ENCODE data around the gene TSPOAP1.
A peak's percentile ranks its signal among the peaks of the same experiment; 100 is the strongest.

The TSPOAP1 gene

DNA sequence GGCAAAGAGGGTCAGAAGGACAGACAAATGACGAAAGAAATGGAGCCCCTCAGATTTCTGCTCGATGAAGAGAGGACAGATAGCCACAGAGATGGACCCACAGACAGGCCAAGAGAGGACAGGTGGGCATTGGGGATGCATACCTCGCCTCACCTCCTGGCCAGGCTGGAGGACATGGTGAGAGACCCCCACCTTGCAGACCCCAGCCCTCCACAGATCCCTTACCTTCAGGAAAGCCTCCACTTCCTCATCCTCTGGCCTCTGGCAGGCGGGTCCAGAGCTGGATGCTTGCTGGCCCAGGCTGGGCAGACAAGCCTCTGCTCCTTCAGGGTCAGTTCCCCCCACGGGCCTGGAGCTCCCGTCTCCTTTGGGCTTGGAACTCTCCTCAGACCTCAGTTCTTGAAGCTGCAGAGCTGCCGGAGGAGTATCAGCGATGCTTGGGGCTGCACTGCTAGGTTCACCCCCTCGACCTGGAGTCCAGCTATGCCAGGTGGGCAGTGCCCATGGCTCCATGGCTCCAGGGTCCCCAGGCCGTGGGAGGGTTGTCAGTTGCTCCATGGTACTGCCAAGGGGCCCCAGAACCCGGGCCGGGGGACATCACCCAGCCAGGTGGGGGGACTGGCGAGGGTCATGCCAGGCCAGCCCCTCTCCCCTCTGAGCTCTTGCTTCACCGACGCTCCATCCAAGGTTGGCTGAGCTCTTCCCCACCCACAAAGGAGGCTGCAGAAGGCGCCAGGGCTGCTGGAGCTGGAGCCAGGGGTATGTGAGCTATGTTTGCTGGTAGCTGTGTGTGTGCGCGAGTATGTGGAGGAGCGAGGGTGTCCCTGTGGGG, 1.0 kb downstream of the TSPOAP1 start:
- peak in 1 of 2 experiments; percentile 40 for DNase-seq

DNA sequence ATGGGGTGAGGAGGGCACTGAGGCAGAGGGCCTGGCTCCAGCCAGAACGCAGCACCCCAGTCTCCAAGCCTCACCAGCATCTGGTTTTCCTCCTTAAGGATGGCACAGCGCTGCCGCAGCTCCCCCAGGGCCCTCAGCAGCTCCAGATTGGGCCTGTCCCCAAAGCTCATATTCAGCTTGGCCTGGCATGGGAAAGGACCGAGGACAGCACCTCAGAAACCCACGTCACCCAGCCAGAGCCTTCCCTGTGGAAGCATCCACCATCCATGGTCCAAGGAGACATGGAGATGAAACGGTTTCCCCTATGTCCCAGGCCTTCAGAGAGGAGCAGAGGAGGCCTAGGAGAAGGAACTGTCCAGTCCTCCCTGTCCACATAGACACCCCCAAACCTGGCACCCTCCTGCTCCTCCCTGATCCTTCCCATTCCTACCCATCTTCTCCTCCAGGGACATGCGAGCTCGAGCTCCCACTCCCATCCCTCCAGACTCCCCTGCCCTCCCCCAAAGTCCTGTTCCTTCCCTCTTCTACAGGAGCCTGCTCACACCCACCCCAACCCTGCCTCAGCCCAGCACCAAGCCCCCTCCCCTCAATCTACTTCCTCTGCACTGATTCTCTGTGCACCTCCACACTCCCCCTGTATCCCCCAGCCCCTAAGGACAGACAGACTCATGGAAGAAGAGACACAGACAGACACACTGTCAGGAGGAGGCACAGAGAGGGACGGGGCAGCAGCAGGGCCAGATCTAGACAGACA, 1.8 kb downstream of the TSPOAP1 start:
- DNase-seq, result no peak

DNA sequence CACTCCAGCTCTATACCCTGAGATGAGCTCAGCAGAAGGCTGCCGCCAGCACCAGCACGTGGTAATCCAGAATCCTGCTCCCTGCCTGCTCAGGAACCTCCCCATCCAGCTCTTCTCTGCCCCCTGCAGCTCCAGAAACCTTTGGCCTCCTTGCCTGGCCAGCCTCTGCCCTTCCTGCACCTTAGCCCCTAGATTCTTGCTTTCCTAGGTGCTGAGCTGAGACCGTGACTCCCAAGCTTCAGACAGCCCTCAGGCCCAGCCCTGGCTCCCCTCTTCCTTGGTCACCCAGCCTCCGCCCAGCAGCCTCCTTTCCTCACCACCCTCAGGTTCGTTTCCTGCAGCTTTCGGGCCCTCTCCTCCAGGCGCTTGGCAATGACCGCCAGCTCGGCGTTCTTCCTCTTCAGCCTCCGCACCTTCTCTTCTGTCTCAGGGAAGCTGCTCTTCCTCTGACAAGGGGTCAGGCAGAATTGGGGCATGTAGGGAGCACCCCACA, 2.6 kb downstream of the TSPOAP1 start:
- no peak for DNase-seq

DNA sequence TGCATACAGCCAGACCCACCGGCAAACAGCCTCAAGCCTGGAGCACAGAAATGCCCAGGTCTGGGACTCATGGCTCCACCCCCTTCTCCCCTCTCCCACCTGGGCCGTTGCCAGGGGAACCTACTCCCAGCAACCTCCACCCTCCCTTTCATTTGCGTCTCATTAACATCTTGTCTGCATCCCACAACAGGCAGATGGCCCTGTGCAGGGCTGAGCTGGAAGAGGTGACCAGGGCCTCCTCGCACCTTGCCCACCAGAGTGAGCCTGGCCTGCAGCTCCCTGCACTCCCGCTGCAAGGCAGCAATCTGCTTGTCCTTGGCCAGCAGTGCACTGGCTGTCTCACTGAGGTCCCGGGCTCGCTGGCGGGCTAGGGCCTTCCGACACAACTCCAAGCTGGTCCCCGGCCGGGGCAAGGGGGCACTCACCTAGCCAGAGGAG, 3.3 kb downstream of the TSPOAP1 start:
- no peak for DNase-seq

DNA sequence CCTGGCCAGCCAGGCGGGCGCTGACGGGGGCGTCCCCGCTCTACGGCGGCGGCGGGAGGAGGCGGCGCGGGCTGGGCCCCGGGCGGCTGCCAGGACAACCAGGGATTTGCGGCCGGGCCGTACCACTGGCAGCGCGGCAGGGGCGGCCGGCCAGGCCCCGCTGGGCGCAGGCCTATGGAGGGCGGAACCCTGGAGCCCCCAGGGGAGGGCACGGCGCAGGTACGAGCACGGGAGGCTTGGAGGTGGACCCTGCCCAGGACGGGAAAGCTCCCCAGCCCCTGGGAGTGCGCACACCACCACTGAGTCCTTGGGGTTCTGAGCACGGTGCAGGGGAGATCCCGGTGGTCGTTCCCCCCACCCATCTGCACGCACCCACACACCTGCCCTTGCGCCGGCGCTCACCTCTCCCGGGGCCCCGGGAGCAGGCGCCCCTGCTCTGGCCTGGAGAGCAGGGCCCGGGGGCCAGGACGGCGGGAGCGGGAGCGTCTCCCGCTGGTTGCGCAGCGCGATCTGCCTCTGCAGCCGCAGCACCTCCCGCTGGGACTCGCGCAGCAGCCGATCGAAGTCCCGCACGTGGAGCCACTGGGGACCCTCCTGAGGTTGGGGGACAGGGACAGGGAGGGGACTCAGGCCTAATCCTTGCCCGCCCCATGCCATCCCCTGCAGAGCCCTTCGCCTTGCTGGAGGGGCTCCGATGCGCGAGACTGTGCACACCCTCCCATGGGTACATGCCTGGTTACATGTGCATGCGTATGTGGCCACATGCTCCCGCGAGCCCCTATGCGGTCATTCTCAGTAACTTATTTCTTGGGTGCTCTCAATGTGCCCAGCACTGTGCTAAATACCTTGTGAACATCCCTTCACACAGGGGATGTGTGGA, 3.9 kb downstream of the TSPOAP1 start:
- DNase-seq, result no peak

DNA sequence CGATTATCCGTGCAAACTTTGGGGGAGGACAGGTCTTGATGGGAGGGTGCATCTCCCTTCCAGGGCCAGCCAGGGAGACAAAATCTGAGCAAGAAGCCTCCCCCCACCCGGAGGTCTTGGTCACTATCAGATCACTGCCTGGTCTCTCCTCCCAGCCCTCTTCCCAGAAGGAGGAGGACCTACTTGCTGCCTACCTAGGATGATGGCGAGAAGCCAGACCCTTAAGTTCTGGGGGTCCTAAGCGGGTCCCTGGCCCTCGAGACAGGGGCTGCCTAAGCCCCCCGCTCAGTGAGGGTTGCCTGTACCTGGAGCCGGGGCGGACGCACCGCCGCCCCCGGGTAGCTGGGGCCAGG, 4.6 kb downstream of the TSPOAP1 start:
- DNase-seq, result no peak

DNA sequence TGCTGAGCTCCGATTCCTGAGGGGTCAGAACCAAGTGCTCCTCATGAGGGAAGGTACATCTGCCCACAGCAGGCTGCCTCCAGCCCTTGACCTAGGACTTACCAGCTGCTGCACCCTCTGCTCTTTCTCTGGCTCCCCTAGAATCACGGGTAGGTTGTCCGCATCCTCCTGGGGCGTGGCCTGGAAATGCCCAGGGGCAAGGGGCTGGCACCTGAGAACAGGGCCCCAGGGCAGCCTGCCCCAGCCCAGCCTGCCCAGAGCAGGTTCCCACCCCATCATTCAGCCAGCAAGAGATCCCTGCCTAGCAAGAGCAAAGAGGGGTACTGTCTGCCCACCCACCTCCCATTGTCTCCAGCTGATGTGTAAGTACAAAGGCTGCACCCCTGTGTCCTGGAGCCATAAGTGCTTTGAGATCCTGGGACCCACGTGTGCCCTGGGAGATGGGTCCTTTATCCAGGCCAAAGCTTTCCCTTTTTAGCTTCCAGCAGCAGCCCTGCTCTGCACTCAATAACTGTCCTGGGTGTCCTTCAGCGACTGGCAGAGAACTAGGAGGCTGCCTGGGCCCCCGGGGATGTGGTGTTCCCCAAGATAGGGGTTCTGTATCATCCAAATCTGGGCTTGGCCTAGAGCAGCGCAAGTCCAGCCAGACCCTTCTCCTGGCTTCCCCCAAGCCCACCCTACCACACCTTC, 5.1 kb downstream of the TSPOAP1 start:
- no peak for DNase-seq

DNA sequence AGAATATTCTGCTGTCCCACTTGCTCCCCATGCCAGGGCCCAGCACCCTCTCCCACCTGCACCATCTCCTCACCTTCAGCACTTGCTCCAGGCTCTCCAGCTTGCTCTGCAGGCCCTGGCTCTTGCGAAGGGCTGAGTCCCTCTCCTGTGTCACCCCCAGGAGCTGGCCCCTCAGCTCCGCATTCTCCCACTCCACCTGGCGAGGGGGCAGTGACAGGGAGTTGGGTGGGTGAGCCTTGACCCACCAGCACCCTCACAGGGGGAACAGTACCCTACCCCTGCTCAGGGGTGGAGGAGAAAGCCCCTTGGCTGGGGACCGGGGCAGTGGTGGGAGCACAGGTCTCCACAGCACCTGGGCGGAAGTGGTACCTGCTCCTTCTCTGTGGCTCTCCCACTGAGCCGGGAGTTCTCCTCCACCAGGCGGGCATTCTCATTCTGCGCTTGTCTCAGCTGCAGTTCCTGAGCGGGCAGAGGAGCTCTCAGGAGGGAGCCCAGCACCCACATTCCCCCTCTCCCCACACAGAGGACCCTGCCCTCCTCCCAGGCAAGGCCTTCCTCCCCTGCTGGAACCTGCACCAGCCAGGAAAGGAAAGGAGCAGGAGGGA, 5.9 kb downstream of the TSPOAP1 start:
- DNase-seq, result no peak

DNA sequence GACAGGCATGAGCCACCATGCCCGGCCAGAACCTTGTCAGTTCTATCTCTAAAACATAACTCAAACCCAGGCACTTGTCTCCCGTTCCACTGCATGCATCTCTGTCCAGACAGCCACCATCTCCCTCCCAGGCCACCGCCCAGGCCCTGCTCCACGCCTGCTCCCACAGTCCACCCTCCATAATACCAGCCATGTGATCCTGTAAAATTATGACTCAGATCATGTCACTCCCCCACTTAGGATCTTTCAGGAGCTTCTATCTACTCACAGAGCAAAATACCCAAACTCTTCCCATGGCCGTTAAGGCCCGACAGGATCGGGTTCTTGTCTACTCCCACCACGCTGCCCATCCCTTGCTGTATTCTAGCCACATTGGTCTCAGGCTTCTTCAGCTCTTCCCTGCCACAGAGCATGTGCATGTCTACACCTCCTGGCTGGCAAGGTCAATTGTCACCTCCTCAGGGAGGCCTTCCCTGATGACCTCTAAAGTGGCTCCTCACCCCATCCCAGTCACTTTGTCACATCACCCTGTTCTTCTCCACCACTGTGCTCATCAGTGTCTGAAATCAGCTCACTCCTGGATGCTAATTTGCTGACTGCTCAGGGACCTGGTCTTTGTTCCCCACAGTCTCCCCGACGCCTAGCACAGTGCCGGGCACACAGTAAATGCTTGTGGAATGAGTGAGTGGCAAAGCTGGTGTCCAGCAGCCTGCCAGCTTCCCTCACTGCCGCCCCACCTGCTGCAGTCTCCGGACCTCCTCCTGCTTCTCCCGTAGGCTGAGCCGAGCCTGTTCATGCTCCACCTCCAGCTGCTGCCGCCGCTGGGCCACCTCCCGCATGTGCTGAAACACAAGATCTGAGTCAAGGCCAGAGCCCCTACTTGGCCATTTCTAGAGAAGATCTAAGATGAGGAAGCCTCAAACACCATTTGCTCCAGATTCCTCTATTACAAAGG, 6.7 kb downstream of the TSPOAP1 start:
- DNase-seq, result no peak

DNA sequence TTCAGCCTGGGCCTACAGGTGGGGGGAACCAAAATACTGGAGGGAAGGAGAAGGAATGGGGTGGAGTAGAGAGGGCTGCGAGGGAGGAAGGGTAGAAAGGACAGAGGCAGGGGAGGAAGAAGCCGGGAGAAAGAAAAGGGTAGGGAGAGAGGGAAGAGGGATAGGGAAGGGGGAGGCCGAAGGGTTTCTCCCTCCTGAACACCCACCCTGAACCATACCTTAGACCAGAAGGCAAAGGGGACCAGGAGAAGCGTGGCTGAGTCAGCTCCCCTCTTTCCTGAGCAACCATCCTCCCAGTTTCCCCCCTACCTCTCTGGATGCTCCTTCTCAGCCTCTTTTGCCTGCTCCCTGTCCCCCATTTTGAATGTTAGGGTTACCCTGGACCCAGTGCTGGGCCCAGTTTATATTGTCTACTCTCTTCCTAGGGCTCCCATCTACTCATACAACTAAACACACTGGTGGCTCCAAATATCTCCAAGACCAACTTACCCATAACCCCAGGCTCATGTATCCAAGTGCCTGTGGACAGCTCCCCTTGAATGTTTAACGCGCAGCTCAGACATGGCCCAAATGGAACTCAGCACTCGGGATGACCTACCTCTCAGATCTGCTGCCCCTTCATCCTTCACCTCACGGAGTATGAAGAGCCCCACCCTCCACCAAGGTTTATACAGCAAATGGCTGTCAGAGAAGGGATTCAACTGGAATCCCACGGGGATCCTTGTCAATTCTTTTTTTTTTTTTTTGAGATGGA, 7.8 kb downstream of the TSPOAP1 start:
- DNase-seq, result no peak

DNA sequence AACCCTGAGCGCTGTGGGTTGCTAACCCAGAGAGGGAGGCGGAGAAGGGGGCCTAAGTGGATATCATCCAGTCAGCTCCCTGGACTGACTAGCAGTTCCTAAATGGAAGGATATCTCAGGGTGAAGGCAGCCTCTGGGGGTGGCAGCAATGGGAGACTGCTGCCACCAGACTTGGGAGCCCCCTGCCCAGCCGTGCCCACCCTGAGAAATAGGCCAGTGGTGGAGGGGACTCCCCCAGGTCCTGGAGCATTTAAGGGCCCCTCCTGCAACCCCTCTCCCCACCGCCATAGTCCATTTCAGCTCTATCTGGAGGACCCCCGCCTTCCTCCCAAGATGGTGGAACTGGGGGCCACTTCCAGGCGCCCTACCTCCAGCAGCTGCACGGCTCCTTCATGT, 8.4 kb downstream of the TSPOAP1 start:
- DNase-seq, result no peak

DNA sequence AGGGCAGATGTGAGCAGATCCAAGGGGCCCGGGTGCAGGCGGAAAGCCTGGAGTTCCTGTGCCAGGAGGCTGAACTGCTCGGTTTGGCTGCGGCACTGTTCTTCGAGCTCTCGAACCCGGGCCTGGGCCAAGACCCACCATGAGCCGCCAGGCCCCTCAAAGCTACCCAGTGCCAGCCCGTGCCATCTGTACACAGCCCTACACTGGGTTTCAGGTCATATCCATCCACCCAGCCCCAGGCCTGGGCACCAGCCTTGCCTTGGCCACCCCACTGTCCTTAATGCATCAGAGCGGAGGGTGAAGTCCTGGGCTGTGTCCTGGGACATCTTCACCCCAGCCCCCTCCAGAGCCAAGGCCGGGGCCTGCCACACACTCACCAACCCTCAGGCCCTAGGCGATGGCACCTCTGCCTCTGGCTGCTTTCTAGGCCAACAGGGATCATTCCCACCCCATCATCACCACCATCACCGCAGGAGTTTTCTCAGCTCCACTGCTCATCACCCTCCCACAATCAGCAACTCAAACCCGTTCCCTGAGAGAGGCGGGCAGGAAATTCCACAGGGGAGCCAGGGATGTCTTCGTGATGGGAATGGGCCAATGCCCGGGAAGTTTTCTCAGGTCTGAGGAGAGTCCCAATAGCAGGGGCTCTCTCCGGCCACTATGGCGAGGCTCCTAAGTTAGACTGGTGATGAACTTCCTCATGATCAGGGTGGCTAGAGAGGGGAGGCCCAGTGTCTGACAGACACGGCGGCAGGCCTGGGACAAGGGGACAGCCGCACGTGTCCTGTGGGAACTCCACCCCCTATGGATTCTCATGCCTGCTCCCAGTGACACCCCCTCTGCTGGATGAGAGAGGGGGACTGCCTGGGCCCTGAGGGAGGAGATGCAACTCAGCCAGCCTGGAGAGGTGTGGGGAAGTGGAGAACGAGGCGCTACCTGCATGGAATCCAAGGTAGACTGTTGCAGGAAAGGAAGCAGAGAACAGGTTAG, 9.1 kb downstream of the TSPOAP1 start:
- DNase-seq, result no peak

DNA sequence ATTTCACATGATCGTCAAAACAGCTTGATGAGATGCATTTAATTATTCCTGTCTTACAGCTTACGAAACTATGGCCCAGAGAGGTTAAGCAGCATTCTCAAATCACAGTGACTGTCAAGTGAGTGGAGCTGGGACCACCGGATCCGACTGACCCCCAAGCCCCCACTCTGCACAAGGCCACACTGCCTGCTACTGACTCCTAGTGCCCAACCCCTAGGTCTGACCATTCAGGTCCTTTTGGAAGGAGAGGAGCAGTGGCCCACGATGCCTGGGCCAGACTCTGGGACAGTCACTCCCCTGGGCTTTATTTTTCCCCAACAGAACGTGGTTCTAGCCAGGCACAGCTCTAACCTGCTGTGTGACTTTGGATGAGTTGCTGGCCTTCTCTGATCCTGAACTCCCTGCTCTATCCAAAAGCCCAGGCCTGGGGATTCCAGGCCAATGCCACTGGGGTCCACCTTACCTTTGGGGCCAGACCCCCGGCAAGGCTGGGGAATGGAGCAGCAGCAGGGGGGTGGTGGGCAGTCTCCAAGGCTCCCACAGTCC, 9.9 kb downstream of the TSPOAP1 start:
- no peak for DNase-seq

DNA sequence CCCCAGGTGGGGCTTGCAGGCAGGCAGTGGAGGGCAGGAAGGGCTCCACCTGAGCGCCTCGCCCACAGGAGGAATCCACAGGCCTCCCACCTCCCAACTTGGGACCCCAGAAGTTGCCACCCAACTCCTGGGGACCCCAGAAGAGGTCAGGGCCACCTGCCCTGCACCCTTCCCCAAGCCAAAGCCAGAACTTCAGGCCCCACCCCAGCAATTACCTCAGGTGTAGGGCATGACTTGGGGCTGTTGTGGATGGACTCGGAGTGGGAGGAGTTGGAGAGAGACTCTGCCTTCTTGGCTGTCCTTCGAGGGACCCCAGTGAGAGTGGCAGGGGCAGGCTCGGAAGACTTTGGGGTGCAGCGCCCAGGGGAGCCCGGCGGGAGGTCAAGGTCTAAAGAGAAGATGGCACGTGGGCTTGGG, 10.5 kb downstream of the TSPOAP1 start:
- no peak for DNase-seq

DNA sequence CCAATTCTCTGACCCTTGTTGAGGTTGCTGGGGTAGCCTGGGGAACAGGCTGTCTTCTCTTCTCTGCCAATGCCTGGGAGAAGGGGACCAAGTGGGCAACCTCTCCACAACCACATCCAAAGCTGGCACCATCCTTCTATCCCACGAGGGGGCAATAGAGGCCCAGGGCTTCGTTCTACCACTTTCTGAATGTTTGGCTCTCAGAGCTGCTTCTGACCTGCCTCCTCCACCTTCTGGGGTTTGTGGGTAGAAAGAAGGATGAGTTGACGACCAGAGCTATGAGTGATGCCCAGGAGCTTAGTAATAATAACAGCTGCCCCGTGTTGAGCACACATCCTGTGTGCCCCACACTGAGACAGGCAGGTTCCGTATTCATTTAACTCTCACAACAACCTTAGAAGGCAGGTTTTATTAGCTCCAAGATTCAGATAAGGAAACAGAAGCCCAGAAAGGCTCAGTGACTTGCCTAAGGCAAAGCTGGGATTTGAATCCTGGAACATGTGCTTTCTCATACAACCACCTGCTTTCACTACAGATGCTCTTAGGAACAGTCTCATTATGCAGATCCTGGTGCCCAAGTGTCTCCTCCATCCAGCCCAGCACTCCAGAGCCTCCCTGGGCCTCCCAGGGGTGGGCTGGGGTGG, 11.1 kb downstream of the TSPOAP1 start:
- peak; percentile 70 to 75 for DNase-seq

DNA sequence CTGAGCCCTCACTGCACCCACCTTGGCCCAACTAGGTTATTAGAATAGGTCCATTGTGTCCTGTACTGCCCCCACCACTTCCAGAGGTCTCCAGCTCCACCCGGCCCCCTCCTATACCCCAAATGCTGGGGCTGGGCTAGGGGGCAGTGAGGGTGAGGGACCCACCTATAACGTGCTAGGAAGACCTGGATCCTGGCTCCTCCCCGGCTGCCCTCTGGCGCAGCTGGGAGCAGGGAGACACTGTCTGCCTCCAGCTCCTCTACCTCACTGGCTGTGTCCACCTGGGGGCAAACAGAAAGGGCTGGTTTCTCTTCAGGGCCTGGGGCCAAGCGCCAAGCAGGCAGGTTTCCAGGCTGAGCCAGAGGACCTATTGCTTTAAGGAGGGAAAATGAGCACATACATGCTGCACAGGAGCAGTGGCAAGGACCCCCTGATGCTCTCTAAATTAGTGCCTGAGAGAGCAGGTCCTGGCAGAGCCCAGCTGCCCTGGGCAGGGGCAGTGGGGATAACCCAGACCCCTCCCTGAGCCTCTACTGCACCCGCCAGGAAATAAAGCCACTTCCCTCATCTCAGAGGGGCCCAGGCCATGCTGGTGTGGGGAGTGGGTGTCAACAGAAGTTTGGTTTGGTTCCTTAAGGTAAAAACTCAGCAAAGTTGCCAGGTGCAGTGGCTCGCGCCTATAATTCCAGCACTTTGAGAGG, 12.2 kb downstream of the TSPOAP1 start:
- no peak for DNase-seq

DNA sequence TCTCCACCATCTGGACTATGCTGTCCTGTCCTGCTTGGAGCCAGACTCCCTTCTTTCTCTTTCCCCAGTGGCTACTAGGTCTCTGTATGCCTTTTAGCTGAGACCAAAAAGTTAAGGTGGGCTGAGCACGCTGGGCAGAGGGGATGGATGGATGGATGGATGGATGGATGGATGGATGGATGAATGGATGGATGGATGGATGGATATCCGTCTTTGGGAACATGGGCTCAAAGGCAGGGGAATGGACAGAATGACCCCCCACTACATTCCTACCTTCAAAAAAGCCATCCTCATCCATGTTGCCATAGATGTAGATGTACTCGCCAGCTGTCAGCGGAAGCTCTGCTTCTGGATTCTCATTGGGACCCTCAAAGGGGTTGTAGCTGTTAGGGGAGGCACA, 12.8 kb downstream of the TSPOAP1 start:
- DNase-seq, result no peak

Measured in activated CD4-positive, alpha-beta T cell treated with anti-CD3 and anti-CD28 coated beads, Interleukin-2, amount 50 U/mL, for 4 hours (primary cell).